Measurements from ENCODE around the gene ELK3. TPM values are rescaled to one million over a fixed set of nuclear protein-coding genes. Genes with fewer than 3 reads are reported as not detected.

The ELK3 gene
- total RNA-seq, 1 experiment from 2014 or later = 9.4 TPM

GRCh38 chr12:96199464-96199863 is 5.3 kb downstream of the ELK3 start:
- Histone ChIP-seq H2AFZ (ENCODE audit: low read length) (no peak overlapping the region), H3K4ac (ENCODE audit: low read depth, low read length) (no peak overlapping the region), H2BK15ac (ENCODE audit: low read depth, low read length) (no peak overlapping the region), H3K4me2 (ENCODE audit: insufficient read depth, insufficient read length, low read length) (no peak overlapping the region), H3K56ac (ENCODE audit: insufficient read length, low read depth, low read length) (no peak overlapping the region), H3K18ac (ENCODE audit: insufficient read length, low read depth, low read length) (no peak overlapping the region), H3K79me2 (ENCODE audit: insufficient read depth, low read length) (0 out of 2 replicates have a peak, but pooled peaks cover 1% of the 10 kb centered on the region), H3T11ph (ENCODE audit: low read length) (no peak overlapping the region), H3K23ac (ENCODE audit: insufficient read length, low read depth, low read length) (no peak overlapping the region), H3K14ac (ENCODE audit: insufficient read depth, low read length) (no peak overlapping the region), H2BK20ac (ENCODE audit: low read depth, low read length, poor library complexity, severe bottlenecking) (no peak overlapping the region), H3K79me1 (ENCODE audit: insufficient read depth, low read depth, low read length, poor library complexity, severe bottlenecking) (no peaks in the 10 kb centered on the region), H3K27ac (ENCODE audit: insufficient read length, low read depth, low read length) (no peak overlapping the region), H3K23me2 (ENCODE audit: insufficient read length, low read depth, low read length, poor library complexity, severe bottlenecking) (peaks cover 13% of the 10 kb centered on the region), H2BK120ac (ENCODE audit: low read depth, low read length, poor library complexity, severe bottlenecking) (no peak overlapping the region), H2BK12ac (ENCODE audit: insufficient read length, low read depth, low read length) (no peak overlapping the region), H4K20me1 (ENCODE audit: control insufficient read depth, insufficient read depth, insufficient read length) (no peaks in the 10 kb centered on the region), H3K9me3 (ENCODE audit: control insufficient read depth, low read depth, low read length) (no peaks in the 10 kb centered on the region), H4K5ac (ENCODE audit: insufficient read length, low read depth, low read length) (no peak overlapping the region), H3K4me1 (ENCODE audit: insufficient read depth, low read length) (no peaks in the 10 kb centered on the region), H2BK5ac (ENCODE audit: insufficient read length, low read length) (no peak overlapping the region), H4K91ac (ENCODE audit: insufficient read length, low read depth, low read length) (no peak overlapping the region), H2AK5ac (ENCODE audit: insufficient read length, low read length) (no peak overlapping the region), H3K27me3 (ENCODE audit: insufficient read depth, low read length) (no peaks in the 10 kb centered on the region), H4K8ac (replicated peaks; ENCODE audit: insufficient read length, low read depth, low read length) (no peak overlapping the region), H3K9ac (ENCODE audit: extremely low read depth, insufficient read length, low read length) (no peak overlapping the region)
- H3K9me3 Mint-ChIP-seq = no peaks in the 10 kb centered on the region; a peak in 1 of 5 replicates
- peaks cover 13 to 22% of the 10 kb centered on the region in 2 experiments for H3K4me1 Mint-ChIP-seq
- no peak for DNase-seq
- no peak overlapping the region for H3K27ac Mint-ChIP-seq
- no peaks in the 10 kb centered on the region; a peak in 1 of 7 replicates for H3K36me3 Mint-ChIP-seq (ENCODE audit: insufficient read depth in 1 of 3, low read depth in 3 of 3)
- H3K4me3 Mint-ChIP-seq = no peak overlapping the region
- TF ChIP-seq, protein P1, sequence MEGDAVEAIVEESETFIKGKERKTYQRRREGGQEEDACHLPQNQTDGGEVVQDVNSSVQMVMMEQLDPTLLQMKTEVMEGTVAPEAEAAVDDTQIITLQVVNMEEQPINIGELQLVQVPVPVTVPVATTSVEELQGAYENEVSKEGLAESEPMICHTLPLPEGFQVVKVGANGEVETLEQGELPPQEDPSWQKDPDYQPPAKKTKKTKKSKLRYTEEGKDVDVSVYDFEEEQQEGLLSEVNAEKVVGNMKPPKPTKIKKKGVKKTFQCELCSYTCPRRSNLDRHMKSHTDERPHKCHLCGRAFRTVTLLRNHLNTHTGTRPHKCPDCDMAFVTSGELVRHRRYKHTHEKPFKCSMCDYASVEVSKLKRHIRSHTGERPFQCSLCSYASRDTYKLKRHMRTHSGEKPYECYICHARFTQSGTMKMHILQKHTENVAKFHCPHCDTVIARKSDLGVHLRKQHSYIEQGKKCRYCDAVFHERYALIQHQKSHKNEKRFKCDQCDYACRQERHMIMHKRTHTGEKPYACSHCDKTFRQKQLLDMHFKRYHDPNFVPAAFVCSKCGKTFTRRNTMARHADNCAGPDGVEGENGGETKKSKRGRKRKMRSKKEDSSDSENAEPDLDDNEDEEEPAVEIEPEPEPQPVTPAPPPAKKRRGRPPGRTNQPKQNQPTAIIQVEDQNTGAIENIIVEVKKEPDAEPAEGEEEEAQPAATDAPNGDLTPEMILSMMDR (conservative IDR thresholded peaks at IDR 0.05) = no peak
- peaks cover 10% of the 10 kb centered on the region for H3K27me3 Mint-ChIP-seq (ENCODE audit: low read depth)

Data from H9 (cell line).